Duodenal mucosa (tissue), 2 donors: Measurements from ENCODE around the gene NCOA5.
A peak's percentile ranks its signal among the peaks of the same experiment; 100 is the strongest.
"Not testable (repeated sequence)": the region's sequence is repeated elsewhere in the genome, so short reads cannot be mapped to it uniquely, and the experiment has no call there.

Source experiments
- H3K27ac ChIP-seq: one replicate; pipeline ENCODE4 v1.7.0; 2013; ENCODE audit warnings: low read depth, low read length
- H3K27me3 ChIP-seq, 2 donors: one replicate each; pipeline ENCODE4 v1.7.0; 2013; ENCODE audit warnings: low read length in 2 of 2, control low read depth in 1 of 2; ENCODE audit not compliant: insufficient read depth in 2 of 2, control insufficient read depth in 1 of 2
- H3K36me3 ChIP-seq, 2 donors: one replicate each; pipeline ENCODE4 v1.7.0; 2013; ENCODE audit warnings: low read length in 2 of 2, control low read depth in 1 of 2; ENCODE audit not compliant: insufficient read depth in 2 of 2, control insufficient read depth in 1 of 2
- H3K4me1 ChIP-seq, 2 donors: one replicate each; pipeline ENCODE4 v1.7.0; 2013; ENCODE audit warnings: low read length in 2 of 2, control low read depth in 1 of 2; ENCODE audit not compliant: insufficient read depth in 2 of 2, control insufficient read depth in 1 of 2
- H3K4me3 ChIP-seq, 2 donors: one replicate each; pipeline ENCODE4 v1.7.0; 2013; ENCODE audit warnings: low read length in 2 of 2, low read depth in 1 of 2
- H3K9ac ChIP-seq, 2 donors: one replicate each; pipeline ENCODE4 v1.7.0; 2013; ENCODE audit warnings: low read length in 2 of 2, low read depth in 1 of 2
- H3K9me3 ChIP-seq, 2 donors: one replicate each; pipeline ENCODE4 v1.7.0; 2013; ENCODE audit warnings: low read length in 2 of 2, control low read depth in 1 of 2; ENCODE audit not compliant: control insufficient read depth in 1 of 2

NCOA5 gene

GRCh38 chr20:46093531-46093930 is 3.8 kb upstream of the NCOA5 start:
- Histone ChIP-seq H3K4me3 (no peak overlapping the region), H3K4me1 (peaks cover under 1 to 8% of the 10 kb centered on the region in 2 donors), H3K36me3 (no peaks in the 10 kb centered on the region), H3K9ac (no peak overlapping the region), H3K27me3 (peaks cover 0 to under 1% of the 10 kb centered on the region in 2 donors), H3K9me3 (no peaks in the 10 kb centered on the region), H3K27ac (no peak overlapping the region)

- peaks cover 10 to 24% of the 10 kb centered on the region in 2 donors for H3K4me1 ChIP-seq
- not testable (repeated sequence) for H3K4me3 ChIP-seq, H3K36me3 ChIP-seq, H3K9ac ChIP-seq, H3K9me3 ChIP-seq, H3K27me3 ChIP-seq, H3K27ac ChIP-seq
Measured at GRCh38 chr20:46091622-46092535, 2.1 kb upstream of the NCOA5 start.

- Histone ChIP-seq H3K9me3 (no peaks in the 10 kb centered on the region), H3K9ac (peak overlapping the region; percentile 61 to 83), H3K4me1 (peaks cover 37 to 43% of the 10 kb centered on the region in 2 donors), H3K27ac (peak overlapping the region; percentile 99), H3K4me3 (peak overlapping the region; percentile 80 to 90), H3K27me3 (no peaks in the 10 kb centered on the region), H3K36me3 (no peaks in the 10 kb centered on the region)
Measured at GRCh38 chr20:46089167-46089416, 670 bp downstream of the NCOA5 start.

- peak overlapping the region; percentile 99 for H3K27ac ChIP-seq
- no peaks in the 10 kb centered on the region for H3K9me3 ChIP-seq
- peaks cover 42 to 43% of the 10 kb centered on the region in 2 donors for H3K4me1 ChIP-seq
- H3K36me3 ChIP-seq: no peaks in the 10 kb centered on the region
- H3K4me3 ChIP-seq: peak overlapping the region; percentile 80 to 90
- H3K27me3 ChIP-seq: no peaks in the 10 kb centered on the region
- peak overlapping the region; percentile 61 to 83 for H3K9ac ChIP-seq
Measured at GRCh38 chr20:46088409-46089166, 1.2 kb downstream of the NCOA5 start.

- no peak overlapping the region for H3K4me3 ChIP-seq
- no peaks in the 10 kb centered on the region for H3K36me3 ChIP-seq
- no peak overlapping the region for H3K9ac ChIP-seq
- H3K27ac ChIP-seq: no peak overlapping the region
- H3K4me1 ChIP-seq: peaks cover 46 to 52% of the 10 kb centered on the region in 2 donors
- no peaks in the 10 kb centered on the region for H3K9me3 ChIP-seq
- no peaks in the 10 kb centered on the region for H3K27me3 ChIP-seq
Measured at GRCh38 chr20:46087161-46087560, 2.6 kb downstream of the NCOA5 start.

GRCh38 chr20:46085179-46085851 is 4.4 kb downstream of the NCOA5 start:
- Histone ChIP-seq H3K27me3 (no peaks in the 10 kb centered on the region), H3K9ac (no peak overlapping the region), H3K4me1 (peaks cover 44 to 52% of the 10 kb centered on the region in 2 donors), H3K4me3 (no peak overlapping the region), H3K9me3 (no peaks in the 10 kb centered on the region), H3K36me3 (no peaks in the 10 kb centered on the region), H3K27ac (no peak overlapping the region)

- no peaks in the 10 kb centered on the region for H3K27me3 ChIP-seq
- no peaks in the 10 kb centered on the region for H3K36me3 ChIP-seq
- peaks cover 41 to 52% of the 10 kb centered on the region in 2 donors for H3K4me1 ChIP-seq
- no peak overlapping the region for H3K4me3 ChIP-seq
- H3K27ac ChIP-seq: no peak overlapping the region
- H3K9me3 ChIP-seq: no peaks in the 10 kb centered on the region
- H3K9ac ChIP-seq: no peak overlapping the region
Measured at GRCh38 chr20:46084805-46085178, 5.0 kb downstream of the NCOA5 start.

GRCh38 chr20:46083531-46084061 is 6.2 kb downstream of the NCOA5 start:
- H3K27me3 ChIP-seq: no peaks in the 10 kb centered on the region
- peaks cover 39 to 52% of the 10 kb centered on the region in 2 donors for H3K4me1 ChIP-seq
- peaks cover 7 to 9% of the 10 kb centered on the region in 2 donors for H3K36me3 ChIP-seq
- no peak overlapping the region for H3K9ac ChIP-seq
- no peak overlapping the region for H3K4me3 ChIP-seq
- H3K9me3 ChIP-seq: no peaks in the 10 kb centered on the region
- H3K27ac ChIP-seq: no peak overlapping the region

- Histone ChIP-seq H3K9ac (no peak overlapping the region), H3K27me3 (no peaks in the 10 kb centered on the region), H3K27ac (no peak overlapping the region), H3K4me3 (no peak overlapping the region), H3K36me3 (peaks cover 11 to 13% of the 10 kb centered on the region in 2 donors), H3K9me3 (no peaks in the 10 kb centered on the region), H3K4me1 (peaks cover 34 to 47% of the 10 kb centered on the region in 2 donors)
Measured at GRCh38 chr20:46083101-46083500, 6.7 kb downstream of the NCOA5 start.

GRCh38 chr20:46081074-46081473 is 8.7 kb downstream of the NCOA5 start:
- Histone ChIP-seq H3K27ac (no peak overlapping the region), H3K27me3 (no peaks in the 10 kb centered on the region), H3K36me3 (peaks cover 19 to 28% of the 10 kb centered on the region in 2 donors), H3K9me3 (no peaks in the 10 kb centered on the region), H3K9ac (no peak overlapping the region), H3K4me3 (no peak overlapping the region), H3K4me1 (peaks cover 16 to 35% of the 10 kb centered on the region in 2 donors)
